Common myeloid progenitor, CD34-positive (primary cell): Measurements from ENCODE around the gene NPAS3.

ENCODE experiments used
- CTCF ChIA-PET: fragments of 350-600 bp; sonication (Branson Sonifier 250); formaldehyde crosslinking; loops from one replicate; lab custom pipeline; 2021; ENCODE audit warnings: antibody characterized with exemption; lab: Charles Lee
- POLR2A ChIA-PET: fragments of 350-600 bp; sonication (Branson Sonifier 250); formaldehyde crosslinking; loops from one replicate; lab custom pipeline; 2021; ENCODE audit warnings: antibody characterized with exemption; lab: Charles Lee
- DNase-seq, 3 donors: peaks; one replicate each; pipeline versions ENCODE4 v3.0.0 to v3.0.0-alpha.2; 2013
- H3K27ac ChIP-seq, 2 experiments: 1 replicate in 1 of 2; 2 replicates in 1 of 2; pipeline ENCODE4 v1.7.0; 2013; ENCODE audit warnings: inconsistent platforms in 2 of 2, low read length in 2 of 2, mild to moderate bottlenecking in 2 of 2, low read depth in 1 of 2, moderate library complexity in 1 of 2; ENCODE audit not compliant: severe bottlenecking in 2 of 2, insufficient read depth in 1 of 2, poor library complexity in 1 of 2
- H3K27me3 ChIP-seq, 5 experiments: replicated peaks in 2 of 5; 1 replicate in 3 of 5; 2 replicates in 2 of 5; pipeline versions ENCODE4 v1.6.1 to v1.7.0; 2013; ENCODE audit warnings: low read length in 4 of 5, mild to moderate bottlenecking in 2 of 5, moderate library complexity in 2 of 5, inconsistent platforms in 1 of 5; ENCODE audit not compliant: insufficient read depth in 5 of 5, control insufficient read depth in 4 of 5
- H3K36me3 ChIP-seq, 4 experiments: 1 replicate in 2 of 4; 2 replicates in 2 of 4; pipeline versions ENCODE4 v1.6.1 to v1.7.0; 2013; ENCODE audit warnings: low read length in 3 of 4, control low read depth in 1 of 4, mild to moderate bottlenecking in 1 of 4; ENCODE audit not compliant: control insufficient read depth in 4 of 4, insufficient read depth in 4 of 4
- H3K4me1 ChIP-seq, 4 experiments: 1 replicate in 3 of 4; 2 replicates in 1 of 4; pipeline versions ENCODE4 v1.6.1 to v1.7.1; 2013; ENCODE audit warnings: low read length in 3 of 4, mild to moderate bottlenecking in 3 of 4, control low read depth in 1 of 4, inconsistent platforms in 1 of 4, moderate library complexity in 1 of 4; ENCODE audit not compliant: control insufficient read depth in 4 of 4, insufficient read depth in 4 of 4; ENCODE audit errors: control extremely low read depth in 1 of 4
- H3K4me3 ChIP-seq, 7 experiments: 1 replicate in 4 of 7; 2 replicates in 3 of 7; pipeline versions ENCODE4 v1.5.1 to v1.7.0; 2013; ENCODE audit warnings: mild to moderate bottlenecking in 7 of 7, low read length in 6 of 7, moderate library complexity in 6 of 7, inconsistent platforms in 2 of 7, low read depth in 2 of 7, control low read depth in 1 of 7; ENCODE audit not compliant: insufficient read depth in 4 of 7, control insufficient read depth in 1 of 7; ENCODE audit errors: extremely low read depth in 1 of 7
- H3K9me3 ChIP-seq, 5 experiments: 1 replicate in 4 of 5; 2 replicates in 1 of 5; pipeline versions ENCODE4 v1.6.1 to v1.7.1; 2013; ENCODE audit warnings: low read length in 4 of 5, mild to moderate bottlenecking in 2 of 5, inconsistent platforms in 1 of 5, low read depth in 1 of 5, moderate library complexity in 1 of 5; ENCODE audit not compliant: control insufficient read depth in 4 of 5, insufficient read depth in 2 of 5; ENCODE audit errors: control extremely low read depth in 1 of 5
- WGBS: methylation state at CpG from one replicate; pipeline ENCODE4 v1.1.5; 2013; ENCODE audit not compliant: insufficient coverage; 5-methylcytosine and 5-hydroxymethylcytosine counted together

The NPAS3 gene

GRCh38 chr14:33678005-33678404, 739.3 kb downstream of the NPAS3 start:
- POLR2A ChIA-PET: no interaction called here
- Histone ChIP-seq H3K9me3 (no peaks in the 10 kb centered on the region), H3K4me1 (no peaks in the 10 kb centered on the region), H3K36me3 (no peaks in the 10 kb centered on the region), H3K27ac (no peak overlapping the region), H3K4me3 (no peak overlapping the region), H3K27me3 (no peaks in the 10 kb centered on the region)
- WGBS: 98% methylated on average over 5 of the region's 5 CpGs
- CTCF ChIA-PET: no interaction called here
- DNase-seq: no peak

- Histone ChIP-seq H3K9me3 (no peaks in the 10 kb centered on the region), H3K27me3 (no peaks in the 10 kb centered on the region), H3K36me3 (no peaks in the 10 kb centered on the region), H3K27ac (no peak overlapping the region), H3K4me1 (no peaks in the 10 kb centered on the region), H3K4me3 (no peak overlapping the region)
- no peak for DNase-seq
- ChIA-PET CTCF (no interaction called here), POLR2A (no interaction called here)
- no CpG with 5 or more reads among the region's 2 CpGs for WGBS
These were observed 740.3 kb downstream of the NPAS3 start for GRCh38 chr14:33679025-33679424.

- no peak for DNase-seq
- H3K4me1 ChIP-seq: no peaks in the 10 kb centered on the region
- ChIA-PET POLR2A (no interaction called here), CTCF (no interaction called here)
- 97% methylated on average over 3 of the region's 3 CpGs for WGBS
- no peaks in the 10 kb centered on the region for H3K27me3 ChIP-seq
- H3K36me3 ChIP-seq: no peaks in the 10 kb centered on the region
- H3K9me3 ChIP-seq: no peaks in the 10 kb centered on the region
- H3K4me3 ChIP-seq: no peak overlapping the region
- H3K27ac ChIP-seq: no peak overlapping the region
These were observed 741.0 kb downstream of the NPAS3 start for GRCh38 chr14:33679461-33680225.

GRCh38 chr14:33680873-33681272, 742.2 kb downstream of the NPAS3 start:
- ChIA-PET CTCF (no interaction called here), POLR2A (no interaction called here)
- Histone ChIP-seq H3K9me3 (no peaks in the 10 kb centered on the region), H3K4me1 (no peaks in the 10 kb centered on the region), H3K27me3 (no peaks in the 10 kb centered on the region), H3K27ac (no peak overlapping the region), H3K4me3 (no peak overlapping the region), H3K36me3 (no peaks in the 10 kb centered on the region)
- 100% methylated on average over 2 of the region's 6 CpGs for WGBS
- DNase-seq: no peak

GRCh38 chr14:33682760-33683159, 744.1 kb downstream of the NPAS3 start:
- POLR2A ChIA-PET: no interaction called here
- CTCF ChIA-PET: no interaction called here
- no peaks in the 10 kb centered on the region for H3K27me3 ChIP-seq
- DNase-seq: no peak
- no peak overlapping the region for H3K4me3 ChIP-seq
- WGBS: 100% methylated on average over 4 of the region's 4 CpGs
- H3K36me3 ChIP-seq: no peaks in the 10 kb centered on the region
- H3K27ac ChIP-seq: no peak overlapping the region
- no peaks in the 10 kb centered on the region for H3K4me1 ChIP-seq
- H3K9me3 ChIP-seq: no peaks in the 10 kb centered on the region

GRCh38 chr14:33685026-33685425, 746.3 kb downstream of the NPAS3 start:
- Histone ChIP-seq H3K9me3 (no peaks in the 10 kb centered on the region), H3K27ac (no peak overlapping the region), H3K36me3 (no peaks in the 10 kb centered on the region), H3K27me3 (no peaks in the 10 kb centered on the region), H3K4me3 (no peak overlapping the region), H3K4me1 (no peaks in the 10 kb centered on the region)
- WGBS: 100% methylated on average over 4 of the region's 9 CpGs
- ChIA-PET POLR2A (no interaction called here), CTCF (interaction anchor here (0.6 kb wide), 1 partner anchor 107 kb away, joined by 3 read pairs; no protein-coding TSS in a partner anchor)
- DNase-seq: no peak

- Histone ChIP-seq H3K27ac (no peak overlapping the region), H3K4me3 (no peak overlapping the region), H3K27me3 (no peaks in the 10 kb centered on the region), H3K4me1 (no peaks in the 10 kb centered on the region), H3K36me3 (no peaks in the 10 kb centered on the region), H3K9me3 (no peaks in the 10 kb centered on the region)
- ChIA-PET POLR2A (no interaction called here), CTCF (no interaction called here)
- DNase-seq: no peak
- WGBS: no CpG with 5 or more reads among the region's 1 CpG
These were observed 747.0 kb downstream of the NPAS3 start for GRCh38 chr14:33685698-33686097.
